LHCN-M2 (cell line): ENCODE measurements around the gene ABCC10. TPM values are rescaled to one million over a fixed set of nuclear protein-coding genes. Genes with fewer than 3 reads are reported as not detected.
A peak's percentile ranks its signal among the peaks of the same experiment; 100 is the strongest.
"Not testable (repeated sequence)": the region's sequence is repeated elsewhere in the genome, so short reads cannot be mapped to it uniquely, and the experiment has no call there.

Experiments used
- DNase-seq: peaks from one replicate; pipeline ENCODE4 v3.0.0-alpha.2; 2012; ENCODE audit warnings: low read depth
- polyA plus RNA-seq: library from polyadenylated mRNA; unstranded; fragments of >200 nt; gene quantifications from one replicate; pipeline ENCODE4 v1.2.1, GENCODE V29; 2012; ENCODE audit warnings: missing spikeins
- total RNA-seq: library from RNA; depleted of rRNA; stranded (reverse); fragments of >200 nt; gene quantifications from 2 replicates; pipeline ENCODE4 v1.2.3, GENCODE V29; 2014; rRNA removed

The ABCC10 gene
- 14.9 and 15.7 TPM in 2 replicates for total RNA-seq
- 13.7 TPM for polyA plus RNA-seq

GRCh38 chr6:43427406-43428111, at the start of gene ABCC10:
TSS of gene ABCC10 (plus strand) at chr6:43427541. CDS start at chr6:43427979, 438 bp downstream.
- peak; percentile 92 for DNase-seq

- DNase-seq: no peak
These were observed 49.6 kb upstream of the ABCC10 start for GRCh38 chr6:43377710-43378229.

GRCh38 chr6:43378631-43379030, 48.7 kb upstream of the ABCC10 start:
- no peak for DNase-seq

- not testable (repeated sequence) for DNase-seq
These were observed 46.5 kb upstream of the ABCC10 start for GRCh38 chr6:43380858-43381257.

- DNase-seq: peak; percentile 76
These were observed 44.2 kb upstream of the ABCC10 start for GRCh38 chr6:43383021-43383667.

- no peak for DNase-seq
These were observed 40.8 kb upstream of the ABCC10 start for GRCh38 chr6:43386492-43386891.

GRCh38 chr6:43389730-43390295, 37.5 kb upstream of the ABCC10 start:
- no peak for DNase-seq

- not testable (repeated sequence) for DNase-seq
These were observed 36.4 kb upstream of the ABCC10 start for GRCh38 chr6:43390753-43391439.

GRCh38 chr6:43391440-43392031, 35.8 kb upstream of the ABCC10 start:
- no peak for DNase-seq

- not testable (repeated sequence) for DNase-seq
These were observed 34.2 kb upstream of the ABCC10 start for GRCh38 chr6:43393133-43393532.

GRCh38 chr6:43393602-43394001, 33.7 kb upstream of the ABCC10 start:
- DNase-seq: no peak

GRCh38 chr6:43394982-43395381, 32.4 kb upstream of the ABCC10 start:
- no peak for DNase-seq

GRCh38 chr6:43395776-43396175, 31.6 kb upstream of the ABCC10 start:
- DNase-seq: peak; percentile 11

GRCh38 chr6:43396408-43397149, 30.8 kb upstream of the ABCC10 start:
- DNase-seq: no peak

- DNase-seq: no peak
These were observed 27.3 kb upstream of the ABCC10 start for GRCh38 chr6:43399932-43400487.

GRCh38 chr6:43401730-43402129, 25.6 kb upstream of the ABCC10 start:
- DNase-seq: no peak

- DNase-seq: peak; percentile 9
These were observed 24.5 kb upstream of the ABCC10 start for GRCh38 chr6:43402820-43403219.

- peak; percentile 11 for DNase-seq
These were observed 22.0 kb upstream of the ABCC10 start for GRCh38 chr6:43405354-43405753.

- DNase-seq: no peak
These were observed 20.0 kb upstream of the ABCC10 start for GRCh38 chr6:43407296-43407695.

GRCh38 chr6:43408259-43408658, 19.1 kb upstream of the ABCC10 start:
- no peak for DNase-seq
